HuH-7 (cell line): Measurements from ENCODE around the gene ANKRD42.
A peak's percentile ranks its signal among the peaks of the same experiment; 100 is the strongest.
"Not testable (repeated sequence)": the region's sequence is repeated elsewhere in the genome, so short reads cannot be mapped to it uniquely, and the experiment has no call there.

ENCODE experiments used
- DNase-seq: peaks from one replicate; pipeline ENCODE4 v3.0.0; 2011; ENCODE audit warnings: low spot score

Gene ANKRD42

DNA sequence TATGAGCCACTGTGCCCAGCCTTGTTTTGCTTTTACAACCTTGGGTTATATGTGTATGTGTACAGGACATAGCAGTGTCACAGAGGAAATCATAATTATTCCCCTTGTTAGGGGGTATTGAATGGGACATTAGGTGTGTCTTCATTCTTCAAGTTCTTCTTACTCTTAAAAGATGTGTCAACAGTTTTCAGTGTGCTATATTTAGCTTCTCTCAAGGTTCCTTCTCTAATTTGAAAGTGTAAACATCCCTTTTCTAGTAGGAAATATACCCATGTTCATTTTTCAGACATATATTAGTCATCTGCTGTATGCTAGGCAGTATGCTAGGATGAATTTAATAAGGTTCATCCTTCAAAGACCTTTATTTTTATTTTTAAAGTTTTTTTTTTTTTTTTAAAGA, 19.5 kb upstream of the ANKRD42 start:
- DNase-seq = no peak

DNA sequence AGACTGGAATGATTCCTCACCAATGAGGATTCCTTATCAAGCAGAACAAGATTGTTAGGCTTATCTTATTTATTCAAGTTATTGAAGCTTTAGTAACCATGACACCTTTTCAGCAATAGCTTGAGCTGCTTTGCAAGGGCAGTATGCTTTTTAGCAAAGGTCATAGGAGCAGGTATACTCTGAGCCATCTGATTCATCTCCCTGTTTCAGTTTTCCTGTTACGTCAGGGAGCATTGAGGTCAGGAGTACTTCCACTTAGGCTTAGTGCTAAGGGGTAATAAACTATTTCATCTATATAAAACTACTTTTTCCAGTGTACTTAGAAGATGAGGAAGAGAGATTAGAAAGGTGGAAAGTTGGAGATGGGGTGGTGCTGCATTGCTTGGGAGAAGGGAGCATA, 17.7 kb upstream of the ANKRD42 start:
- DNase-seq = no peak

DNA sequence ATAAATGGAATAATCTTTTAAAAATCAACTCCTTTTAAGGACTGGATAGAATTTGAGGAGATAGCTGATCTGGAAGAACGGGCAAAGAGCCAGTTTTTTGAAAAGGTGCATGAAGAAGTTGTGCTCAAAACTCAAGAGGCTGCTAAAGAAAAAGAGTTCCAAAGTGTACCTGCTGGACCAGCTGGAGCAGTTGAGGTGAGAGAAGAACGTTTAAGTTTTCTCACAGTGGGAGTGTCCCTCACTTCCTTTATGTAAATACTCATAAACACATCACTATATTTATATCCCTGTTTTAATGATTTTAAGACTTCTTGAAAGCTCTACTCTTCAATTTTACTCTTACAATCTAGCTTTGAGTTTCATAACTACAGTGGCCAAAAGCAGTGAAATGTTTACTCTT, 11.7 kb upstream of the ANKRD42 start:
- no peak for DNase-seq

DNA sequence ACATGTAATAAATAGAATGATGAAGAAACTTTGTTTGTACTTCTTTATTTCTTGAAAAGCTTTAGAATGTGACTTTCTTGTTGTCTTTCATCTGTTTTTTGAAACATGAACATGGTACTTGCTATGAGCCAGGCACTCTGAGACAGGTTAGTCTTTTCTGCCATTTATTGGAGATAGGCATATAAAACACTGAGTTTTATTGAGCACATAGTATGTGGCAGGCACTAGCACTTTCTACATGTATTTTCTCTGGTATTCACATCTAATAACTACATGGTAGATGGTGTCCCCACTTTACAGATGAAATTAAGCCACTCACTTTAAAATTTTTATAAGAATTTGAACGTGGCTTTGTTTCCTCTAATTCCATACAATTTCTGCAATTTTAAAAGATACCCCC, 7.7 kb upstream of the ANKRD42 start:
- no peak for DNase-seq

DNA sequence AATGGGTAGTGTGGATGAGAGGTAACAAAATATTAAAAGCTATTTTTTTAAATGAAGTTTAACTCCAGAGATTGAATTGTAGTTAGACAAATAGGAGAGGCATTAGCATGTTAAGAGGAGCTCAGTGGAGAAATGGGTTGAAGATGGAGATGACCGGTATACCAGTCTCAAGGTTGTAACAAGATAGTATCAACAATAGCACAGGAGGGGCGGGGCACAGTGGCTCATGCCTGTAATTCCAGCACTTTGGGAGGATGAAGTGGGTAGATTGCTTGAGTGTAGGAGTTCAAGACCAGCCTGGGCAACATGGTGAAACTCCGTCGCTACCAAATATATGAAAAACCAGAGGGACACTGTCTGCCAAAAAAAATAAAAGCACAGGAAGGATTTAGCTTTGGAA, 6.0 kb upstream of the ANKRD42 start:
- DNase-seq = no peak

DNA sequence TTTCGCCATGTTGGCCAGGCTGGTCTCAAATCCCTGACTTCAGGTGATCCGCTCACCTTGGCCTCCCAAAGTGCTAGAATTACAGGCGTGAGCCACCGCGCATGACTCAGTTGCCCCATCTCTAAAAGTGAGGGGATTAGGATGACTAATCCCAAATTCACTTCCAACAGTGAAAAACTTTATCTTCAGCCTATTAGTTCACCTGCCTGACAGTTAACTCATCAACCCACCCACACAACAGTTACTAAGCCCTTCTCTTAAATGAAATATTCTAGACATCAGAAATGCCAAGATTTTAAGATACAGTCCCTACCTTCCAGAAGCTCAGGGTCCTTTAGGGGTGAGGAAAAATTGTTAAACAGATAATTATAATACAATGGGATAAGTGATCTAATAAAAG, 2.0 kb upstream of the ANKRD42 start:
- DNase-seq = no peak

DNA sequence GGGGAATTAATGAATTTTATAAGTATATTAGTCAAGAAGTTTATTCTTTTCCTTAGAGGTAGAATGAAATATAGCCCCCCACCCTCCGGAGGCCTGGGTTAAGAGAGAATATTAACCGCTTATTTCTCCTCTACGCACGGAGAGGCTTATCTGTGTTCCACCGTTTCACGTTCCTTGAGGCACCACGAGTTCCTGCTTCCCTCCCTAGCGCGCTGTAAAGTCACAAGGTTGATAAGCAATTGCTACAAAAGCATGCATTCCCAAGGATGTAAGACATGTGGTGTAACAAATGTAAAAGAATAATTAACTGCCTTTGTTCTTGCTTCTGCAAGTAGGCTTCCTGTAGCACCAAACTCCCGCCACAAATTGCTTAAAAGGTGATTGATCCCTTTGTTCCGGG, 1.5 kb upstream of the ANKRD42 start:
- DNase-seq = no peak

DNA sequence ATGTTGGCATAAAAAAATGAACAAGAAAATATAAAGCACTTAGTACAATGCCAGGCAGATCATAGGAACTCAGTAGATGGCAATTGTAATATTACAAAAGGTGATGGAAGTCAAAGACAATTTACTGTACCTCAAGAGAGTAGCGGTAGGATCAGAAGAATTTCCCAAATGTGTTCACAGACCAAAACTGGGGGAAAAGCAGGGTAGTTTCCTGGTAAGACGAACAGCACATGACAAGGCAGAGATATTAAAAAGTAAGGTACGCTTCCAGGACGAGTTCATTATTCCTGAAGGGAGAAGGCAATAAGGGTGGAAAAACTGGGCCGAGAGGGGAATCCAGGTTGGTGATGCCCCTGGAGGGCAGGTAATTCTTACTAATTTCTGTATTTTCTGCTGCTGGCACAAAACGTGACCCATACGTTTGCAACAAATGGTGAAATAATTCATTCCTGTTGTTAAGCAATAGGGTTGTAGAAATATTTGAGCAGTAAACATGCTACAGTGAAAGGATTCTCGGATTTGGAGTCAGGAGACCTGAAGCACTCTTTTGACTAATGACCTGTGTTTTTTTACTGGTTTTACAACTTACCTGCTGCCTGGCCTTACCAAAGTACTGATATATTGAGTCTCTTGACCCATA, 786 bp upstream of the ANKRD42 start:
- DNase-seq = no peak

DNA sequence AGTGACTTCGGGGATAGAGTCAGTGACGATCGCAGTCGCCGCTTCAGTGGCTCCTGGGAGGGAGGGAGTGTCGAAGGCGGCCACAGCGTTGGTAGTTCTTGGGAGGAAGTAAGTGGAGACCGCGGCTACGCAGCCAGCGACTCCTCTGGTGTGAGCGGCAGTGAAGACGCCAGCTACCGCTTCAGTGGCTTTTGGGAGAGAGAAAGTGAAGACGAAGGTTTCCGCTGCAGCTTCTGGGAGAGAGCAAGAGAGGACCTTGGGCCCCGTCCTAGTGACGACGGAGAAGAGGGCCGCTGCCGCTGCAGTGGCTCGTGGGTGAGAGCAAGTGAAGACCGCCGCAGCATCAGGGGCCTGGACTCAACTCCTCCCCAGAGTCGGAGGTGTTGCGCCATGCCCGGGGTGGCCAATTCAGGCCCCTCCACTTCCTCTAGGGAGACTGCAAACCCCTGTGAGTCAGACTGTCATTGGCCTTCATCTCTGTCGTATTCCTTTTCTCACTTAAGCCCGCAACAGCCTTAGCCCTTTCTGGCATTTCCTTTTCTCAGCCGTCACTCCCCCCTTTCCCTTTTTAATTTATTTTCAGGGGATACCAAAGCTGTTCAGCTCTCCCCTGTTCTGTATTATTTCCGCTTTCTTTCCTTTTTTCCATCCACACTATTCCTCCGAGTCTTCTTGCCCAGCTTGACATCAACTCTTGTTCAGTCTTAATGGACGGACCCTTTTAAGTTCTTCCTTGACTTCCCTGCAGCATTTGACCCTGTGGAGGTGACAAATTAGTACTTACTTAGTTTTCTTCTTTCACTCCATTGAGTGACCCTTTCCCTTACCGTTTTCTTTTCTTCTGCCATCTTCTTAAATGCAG, 1.0 kb downstream of the ANKRD42 start:
- peak; percentile 24 for DNase-seq

DNA sequence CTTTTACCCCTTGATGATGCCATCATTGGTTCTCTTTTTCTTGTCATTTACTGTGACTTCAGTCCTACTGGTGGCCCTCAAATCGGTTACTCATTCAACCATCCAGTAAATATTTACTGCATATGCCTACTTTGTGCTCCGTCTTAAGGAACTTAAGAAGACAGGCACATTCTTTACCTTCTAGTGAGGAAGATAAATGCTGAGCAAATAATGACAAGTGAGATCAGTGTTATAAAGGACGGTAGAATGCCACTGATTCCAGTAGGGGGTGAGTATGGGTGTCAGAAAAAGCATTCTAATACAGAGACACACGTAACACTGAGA, 1.6 kb downstream of the ANKRD42 start:
- DNase-seq = peak; percentile 5

DNA sequence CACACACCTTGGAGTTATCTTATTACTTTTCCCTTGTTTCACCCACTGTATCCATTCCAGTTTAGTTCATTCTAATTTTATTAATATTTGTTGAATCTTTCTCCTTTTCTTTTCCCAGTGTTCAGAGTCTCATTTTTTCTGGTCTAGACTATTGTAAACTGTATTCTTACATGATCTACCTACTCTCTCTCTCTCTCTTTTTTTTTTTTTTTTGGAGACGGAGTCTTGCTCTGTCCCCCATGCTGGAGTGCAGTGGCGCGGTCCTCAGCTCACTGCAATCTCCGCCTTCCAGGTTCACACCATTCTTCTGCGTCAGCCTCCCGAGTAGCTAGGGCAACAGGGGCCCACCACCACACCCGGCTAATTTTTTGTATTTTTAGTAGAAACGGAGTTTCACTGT, 2.1 kb downstream of the ANKRD42 start:
- no peak for DNase-seq

DNA sequence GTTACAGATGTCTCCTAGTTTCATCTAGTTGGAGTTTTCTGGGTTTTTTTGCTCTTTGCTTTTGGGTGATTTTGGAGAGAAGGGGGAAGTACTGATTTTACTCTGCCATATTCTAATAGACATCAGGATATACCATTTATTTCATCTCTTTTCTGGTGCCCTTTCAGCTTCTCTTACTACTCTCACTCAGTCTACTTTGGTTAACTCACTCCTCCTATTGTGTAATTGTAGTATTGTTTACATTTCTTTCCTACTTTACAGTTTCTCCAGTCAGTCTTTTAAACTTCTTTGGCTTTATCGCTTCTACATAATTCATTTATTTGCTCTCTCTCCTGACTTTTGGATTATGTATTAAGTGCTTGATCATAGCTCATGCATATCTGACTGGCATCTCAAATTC, 6.5 kb downstream of the ANKRD42 start:
- no peak for DNase-seq

DNA sequence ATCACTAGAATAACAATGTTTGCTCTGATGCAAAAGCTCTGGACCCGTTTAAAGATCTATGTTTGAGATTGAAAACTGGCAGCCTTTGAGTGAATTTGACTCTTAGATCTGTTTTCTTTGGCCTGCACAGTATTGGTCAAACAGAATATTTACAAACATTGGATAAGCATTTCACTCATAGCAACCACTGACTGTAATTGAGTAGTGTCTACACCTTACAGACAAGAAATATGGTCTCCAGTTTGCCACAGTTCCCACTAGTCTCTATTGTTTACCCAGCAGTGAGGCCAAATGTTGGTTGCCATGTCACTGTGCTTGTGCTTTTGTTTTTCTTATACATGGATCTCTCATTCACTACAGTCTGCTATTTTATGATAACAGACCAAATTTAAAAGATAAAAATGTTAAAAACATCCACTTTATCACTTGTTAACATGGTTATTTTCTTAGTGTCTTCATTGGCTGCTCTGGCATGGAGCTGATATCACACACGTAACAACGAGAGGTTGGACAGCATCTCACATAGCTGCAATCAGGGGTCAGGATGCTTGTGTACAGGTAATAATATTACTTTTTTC, 12.2 kb downstream of the ANKRD42 start:
- no peak for DNase-seq

DNA sequence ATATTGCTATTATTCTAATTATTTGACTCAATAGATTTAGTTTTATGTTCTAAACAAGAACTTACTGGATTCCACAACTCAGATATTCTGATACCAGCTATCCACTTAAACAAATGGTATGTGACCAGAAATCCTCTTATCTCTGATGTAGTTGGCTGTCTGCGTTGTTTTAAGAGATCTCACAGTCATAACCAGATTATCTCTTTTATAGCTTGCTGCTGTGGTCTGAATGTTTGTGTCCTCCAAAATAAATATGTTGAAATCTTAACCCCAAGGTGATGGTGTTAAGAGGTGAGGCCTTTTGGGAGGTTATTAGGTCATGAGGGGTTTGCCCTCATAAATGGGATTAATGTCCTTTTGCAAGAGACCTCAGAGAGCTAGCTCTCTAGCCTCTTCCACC, 12.7 kb downstream of the ANKRD42 start:
- no peak for DNase-seq

DNA sequence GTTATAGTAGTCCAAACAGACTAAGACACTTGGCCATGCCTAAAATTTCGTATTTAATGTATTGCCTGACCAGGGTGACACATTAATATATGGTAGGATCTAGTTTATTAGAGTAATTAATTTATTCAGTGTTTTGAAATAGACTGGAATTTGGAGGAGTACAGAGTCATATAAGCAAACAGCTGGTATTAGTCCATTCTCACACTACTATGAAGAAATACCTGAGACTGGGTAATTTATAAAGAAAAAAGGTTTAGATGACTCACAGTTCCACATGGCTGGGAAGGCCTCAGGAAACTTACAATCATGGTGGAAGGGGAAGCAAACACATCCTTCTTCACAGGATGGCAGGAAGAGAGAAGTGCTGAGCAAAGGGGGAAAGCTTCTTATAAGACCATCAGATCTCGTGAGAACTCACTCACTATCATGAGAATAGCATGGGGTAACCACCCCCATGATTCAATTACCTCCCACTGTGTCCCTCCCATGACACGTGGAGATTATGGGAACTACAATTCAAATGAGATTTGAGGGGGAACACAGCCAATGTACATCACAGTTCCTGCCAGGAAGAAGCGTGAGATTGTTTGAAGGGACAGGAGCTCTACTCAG, 13.4 kb downstream of the ANKRD42 start:
- not testable (repeated sequence) for DNase-seq

DNA sequence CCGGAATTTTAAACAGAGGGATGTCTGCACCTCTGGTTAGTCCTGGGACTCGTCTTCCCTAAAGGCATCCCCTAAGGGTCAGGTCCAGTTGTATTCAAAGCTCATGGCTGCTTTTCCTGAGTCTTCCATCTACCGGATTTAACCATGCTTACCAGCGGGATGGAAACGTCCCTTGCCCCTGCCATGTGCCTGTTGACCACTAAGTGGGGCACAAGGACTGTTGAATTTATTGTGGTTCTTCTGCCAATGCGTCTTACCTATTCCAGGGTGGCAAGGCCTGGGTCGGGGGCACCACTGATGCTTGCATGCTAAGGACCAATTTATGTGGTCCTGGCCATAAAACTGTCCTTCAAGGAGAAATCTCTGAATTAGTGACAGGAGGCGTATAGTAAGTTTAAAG, 25.6 kb downstream of the ANKRD42 start:
- peak; percentile 6 for DNase-seq

DNA sequence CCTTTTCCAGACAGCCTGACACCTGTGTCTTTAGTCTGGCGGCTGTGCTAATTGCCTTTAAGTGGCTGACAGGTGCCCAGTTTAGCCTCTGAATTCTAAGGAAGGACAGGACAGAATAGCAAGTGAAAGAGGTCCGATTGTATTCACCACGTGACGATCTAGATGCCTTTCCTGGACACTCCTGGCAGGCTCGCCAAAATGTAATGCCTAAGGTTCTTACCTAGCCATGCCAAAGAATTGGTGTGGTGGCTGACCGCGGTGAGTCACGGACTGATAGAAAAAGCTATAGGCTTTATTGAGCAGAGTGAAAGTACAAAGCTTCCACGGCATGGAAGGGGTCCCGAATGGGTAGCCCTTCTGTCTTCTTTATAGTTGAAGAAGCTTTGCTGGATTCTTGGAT, 26.7 kb downstream of the ANKRD42 start:
- no peak for DNase-seq

DNA sequence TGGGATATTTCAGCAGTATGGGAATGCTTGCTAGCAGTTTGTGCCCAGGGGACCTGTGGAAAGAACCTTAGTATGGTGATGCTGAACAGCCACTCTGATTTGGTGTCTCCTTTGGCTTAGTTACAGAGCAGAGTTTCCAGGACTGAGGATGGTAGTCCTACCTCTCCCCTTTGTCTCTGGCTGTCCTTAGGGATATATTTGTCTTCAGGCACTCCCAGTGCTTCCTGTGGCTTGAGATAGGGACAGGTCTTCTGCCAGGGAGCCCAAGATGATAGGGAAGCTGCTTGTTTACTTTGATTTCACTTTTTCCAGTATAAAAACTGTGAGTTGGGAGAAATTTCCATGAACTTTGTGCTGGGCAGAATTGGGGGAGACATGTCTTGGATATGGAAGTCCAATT, 28.2 kb downstream of the ANKRD42 start:
- no peak for DNase-seq

DNA sequence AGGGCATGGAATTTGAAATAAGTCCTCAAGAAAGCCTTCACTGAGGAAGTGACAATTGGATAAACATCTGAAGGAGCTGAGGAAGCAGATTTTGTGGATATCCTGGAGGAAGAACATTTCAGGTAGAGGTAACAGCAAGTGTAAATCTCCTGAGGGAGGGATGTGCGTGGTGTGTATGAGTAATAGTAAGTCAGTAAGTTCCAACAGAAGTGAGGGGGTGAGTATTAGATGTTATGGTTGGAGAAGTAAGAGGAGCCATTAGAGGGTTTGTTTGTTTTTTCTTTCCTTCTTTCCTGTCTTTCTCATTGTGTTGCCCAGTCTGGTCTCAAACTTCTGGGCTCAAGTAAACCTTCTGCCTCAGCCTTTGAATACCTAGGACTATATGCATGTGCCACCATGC, 29.0 kb downstream of the ANKRD42 start:
- no peak for DNase-seq

DNA sequence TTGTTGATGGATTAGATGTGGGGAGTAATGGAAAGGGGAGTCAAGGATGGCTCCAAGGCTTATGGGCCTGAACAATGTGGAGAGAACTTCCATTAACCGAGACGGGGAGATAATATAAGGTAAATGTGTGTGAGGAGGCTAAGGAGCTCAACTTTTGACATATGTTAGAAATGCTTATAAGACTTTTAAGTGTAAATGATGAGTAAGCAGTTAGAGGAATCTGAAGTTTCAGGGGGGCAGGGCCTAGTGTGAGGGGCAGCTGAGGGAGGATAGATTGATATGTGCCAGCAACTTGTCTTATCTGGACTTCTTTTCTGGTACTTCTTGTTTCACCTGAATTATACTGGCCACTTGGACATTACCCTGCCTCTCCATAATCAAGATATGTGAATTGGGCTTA, 29.9 kb downstream of the ANKRD42 start:
- no peak for DNase-seq

DNA sequence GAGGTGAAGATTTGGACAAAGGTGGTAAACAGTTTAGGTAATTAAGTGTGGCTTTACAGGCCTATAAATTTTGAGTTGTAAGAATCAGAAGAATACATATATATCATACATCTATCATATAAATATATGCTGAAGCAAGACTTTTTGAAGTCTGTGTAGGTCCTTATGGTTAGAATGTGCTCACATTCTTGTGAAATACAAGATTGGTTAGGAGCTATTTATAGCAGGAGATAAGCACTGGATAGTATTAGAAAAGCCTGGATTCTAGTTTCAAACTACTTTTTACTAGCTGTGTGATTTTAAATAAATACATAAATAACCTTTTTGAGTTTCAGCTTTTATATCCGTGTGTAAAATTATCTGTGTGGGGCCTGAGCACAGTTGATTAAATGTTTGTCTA, 42.3 kb downstream of the ANKRD42 start:
- DNase-seq = no peak

DNA sequence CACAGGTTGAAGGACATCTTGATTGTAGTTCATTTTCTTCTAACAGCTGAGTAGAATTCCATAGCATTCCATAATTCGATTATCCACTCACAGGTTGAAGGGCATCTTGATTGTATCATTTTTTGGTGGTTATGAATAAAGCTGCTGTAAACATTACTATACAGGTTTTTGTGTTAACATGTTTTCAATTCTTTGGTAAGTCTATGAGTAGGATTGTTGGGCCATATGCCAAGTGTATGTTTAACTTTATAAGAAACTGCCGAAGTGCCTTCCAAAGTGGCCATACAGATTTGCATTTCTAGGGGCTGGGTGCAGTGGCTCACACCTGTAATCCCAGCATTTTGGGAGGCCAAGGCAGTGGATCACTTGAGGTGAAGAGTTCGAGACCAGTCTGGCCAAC, 44.6 kb downstream of the ANKRD42 start:
- no peak for DNase-seq

DNA sequence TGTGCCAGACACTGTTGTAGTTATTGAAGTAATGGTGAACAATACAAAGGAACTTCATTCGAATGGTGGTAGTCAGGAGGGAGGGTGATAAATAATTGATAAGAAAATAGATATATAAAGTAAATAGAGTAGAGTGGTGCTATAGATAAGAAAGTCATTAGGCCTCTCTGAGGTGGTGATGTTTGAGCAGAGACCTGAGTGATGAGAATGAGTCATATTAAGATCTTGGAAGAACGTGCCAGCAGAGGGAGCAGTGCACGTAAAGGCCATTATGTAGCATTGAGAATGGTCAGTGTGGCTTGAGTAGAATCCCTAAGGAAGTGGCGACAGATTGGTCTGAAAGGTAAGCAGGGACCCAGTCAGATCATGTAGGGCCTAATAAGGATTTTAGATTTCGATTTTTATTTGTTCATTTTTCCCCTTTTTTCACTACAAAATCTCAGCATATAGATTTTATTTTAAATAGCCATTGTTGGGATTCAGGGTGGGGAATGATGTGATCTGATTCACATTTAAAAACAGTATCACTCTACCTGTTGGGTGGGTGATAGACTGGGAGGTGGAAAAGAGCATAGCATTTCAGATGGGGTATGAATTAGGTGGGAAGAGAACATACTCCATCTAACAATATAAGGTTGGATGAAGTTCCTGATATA, 47.9 kb downstream of the ANKRD42 start:
- no peak for DNase-seq
